Lung (tissue), 16 donors: ENCODE data around the gene ITPKB. TPM values are rescaled to one million over a fixed set of nuclear protein-coding genes. Genes with fewer than 3 reads are reported as not detected.
A peak's percentile ranks its signal among the peaks of the same experiment; 100 is the strongest.

Experiments used
- ATAC-seq: fragments of 200-7000 bp; cut with Tn5 transposase; one replicate; pipeline ENCODE4 v1.9.1; 2020; ENCODE audit warnings: moderate number of reproducible peaks; ENCODE audit not compliant: insufficient read depth, low FRiP score
- DNase-seq, 3 donors: peaks; one replicate each; pipeline ENCODE4 v3.0.0-alpha.2; 2013 to 2017
- H3K27ac ChIP-seq, 2 donors: one replicate each; pipeline ENCODE4 v1.5.1; 2013; ENCODE audit warnings: mild to moderate bottlenecking in 2 of 2, moderate library complexity in 2 of 2, control low read depth in 1 of 2, inconsistent platforms in 1 of 2, low read depth in 1 of 2, low read length in 1 of 2
- H3K27me3 ChIP-seq, 3 donors: one replicate each; pipeline ENCODE4 v1.5.1; 2013; ENCODE audit warnings: low read length in 2 of 3; ENCODE audit not compliant: control insufficient read depth in 3 of 3, insufficient read depth in 3 of 3
- H3K36me3 ChIP-seq, 4 donors: one replicate each; pipeline ENCODE4 v1.5.1; 2013; ENCODE audit warnings: low read length in 4 of 4, mild to moderate bottlenecking in 1 of 4, moderate library complexity in 1 of 4; ENCODE audit not compliant: control insufficient read depth in 4 of 4, insufficient read depth in 4 of 4
- H3K4me1 ChIP-seq, 5 donors: one replicate each; pipeline ENCODE4 v1.5.1; 2013; ENCODE audit warnings: low read length in 5 of 5, mild to moderate bottlenecking in 2 of 5, moderate library complexity in 1 of 5; ENCODE audit not compliant: control insufficient read depth in 5 of 5, insufficient read depth in 5 of 5
- H3K4me3 ChIP-seq: one replicate; pipeline ENCODE4 v1.5.1; 2013; ENCODE audit warnings: mild to moderate bottlenecking, control low read depth, moderate library complexity
- H3K9ac ChIP-seq, 2 donors: one replicate each; pipeline ENCODE4 v1.5.1; 2013; ENCODE audit warnings: low read length in 2 of 2, control low read depth in 1 of 2; ENCODE audit not compliant: insufficient read depth in 1 of 2
- H3K9me3 ChIP-seq, 4 donors: one replicate each; pipeline ENCODE4 v1.5.1; 2013; ENCODE audit warnings: low read length in 3 of 4, mild to moderate bottlenecking in 1 of 4, moderate library complexity in 1 of 4; ENCODE audit not compliant: control insufficient read depth in 4 of 4, insufficient read depth in 3 of 4
- CTCF ChIP-seq: IDR thresholded peaks from 2 replicates; pipeline ENCODE4 v1.5.1; 2012; ENCODE audit warnings: mild to moderate bottlenecking; ENCODE audit errors: control extremely low read depth, extremely low read depth
- WGBS, 2 donors: extraction: QIAGEN DNeasy Blood & Tissue Kit; methylation state at CpG; one replicate each; pipeline ENCODE4 v1.1.7; 2013; 5-methylcytosine and 5-hydroxymethylcytosine counted together
- long read RNA-seq, 5 donors: transcript quantifications; one replicate each; lab custom pipeline, GENCODE V29; 2026
- polyA plus RNA-seq, 2 donors: library from polyadenylated mRNA; stranded (reverse); fragments of 200-250 nt; gene quantifications; one replicate each; pipeline ENCODE4 v1.2.1, GENCODE V29; 2013
- total RNA-seq, 2 donors: library from RNA; depleted of rRNA in 1 of 2; stranded (reverse); fragments of >200 nt in 1 of 2; gene quantifications; one replicate each; pipeline ENCODE4 v1.2.1, GENCODE V29; 2014 to 2021
- donor health status: control.
- donor health status: control.
- donor health status: Bipolar disorder and iron deficiency.
- donor health status: healthy.
- donor health status: DM: yes; HTN: yes; CAD: no.

Gene ITPKB
- 10 to 100 TPM; 42.8 to 46.6 TPM for total RNA-seq
- 10 to 100 TPM in 1 of 2 donors, 1 to 10 TPM in 1; 9.9 to 13.4 TPM for polyA plus RNA-seq
- long read RNA-seq, donor 1, full-length matches to known transcripts: 7 of 53 reads
- long read RNA-seq, donor 1, partial matches to known transcripts: 46 of 53 reads
- long read RNA-seq, donor 1, other reads (novel, unspliced or antisense): 0 of 53 reads
- long read RNA-seq, donor 2, full-length matches to known transcripts: 3 of 3 reads
- long read RNA-seq, donor 2, partial matches to known transcripts: 0 of 3 reads
- long read RNA-seq, donor 2, other reads (novel, unspliced or antisense): 0 of 3 reads
- long read RNA-seq, donor 3, full-length matches to known transcripts: 2 of 31 reads
- long read RNA-seq, donor 3, partial matches to known transcripts: 29 of 31 reads
- long read RNA-seq, donor 3, other reads (novel, unspliced or antisense): 0 of 31 reads
- long read RNA-seq, donor 4, full-length matches to known transcripts: 2 of 8 reads
- long read RNA-seq, donor 4, partial matches to known transcripts: 6 of 8 reads
- long read RNA-seq, donor 4, other reads (novel, unspliced or antisense): 0 of 8 reads
- long read RNA-seq, donor 5, full-length matches to known transcripts: 8 of 16 reads
- long read RNA-seq, donor 5, partial matches to known transcripts: 8 of 16 reads
- long read RNA-seq, donor 5, other reads (novel, unspliced or antisense): 0 of 16 reads

- peak; percentile 50 for ATAC-seq
- no peak for TF ChIP-seq CTCF
- peaks cover 3 to 27% (median 14%) of the 10 kb centered on the region in 5 donors for H3K4me1 ChIP-seq
- H3K27me3 ChIP-seq: no peaks in the 10 kb centered on the region
- H3K4me3 ChIP-seq: peak within 1 kb of the TSS; percentile 75
- DNase-seq: peak; percentile 81 to 95 (median 91)
- 0 to 1% methylated on average over 23 of the region's 23 CpGs for WGBS, 2 donors
- peak within 1 kb of the TSS; percentile 12 to 75 for H3K9ac ChIP-seq
- peaks cover 0 to 12% (median 10%) of the 10 kb centered on the region in 4 donors for H3K36me3 ChIP-seq
- peaks cover 0 to 3% (median 0%) of the 10 kb centered on the region in 4 donors for H3K9me3 ChIP-seq
- H3K27ac ChIP-seq: peak within 1 kb of the TSS; percentile 79 to 87
Observed at GRCh38 chr1:226738995-226739695, at the start of gene ITPKB. Gene ITPKB, minus strand, starts transcription at chr1:226739282. Its CDS starts 1,824 bp downstream, at chr1:226737458.

- no peak for TF ChIP-seq CTCF
- DNase-seq (no peak), ATAC-seq (no peak)
- H3K9ac ChIP-seq: no peak overlapping the region
- no peak overlapping the region for H3K27ac ChIP-seq
- H3K4me3 ChIP-seq: no peak overlapping the region
- 91 to 93% methylated on average over 7 of the region's 7 CpGs for WGBS, 2 donors
- H3K36me3 ChIP-seq: no peaks in the 10 kb centered on the region
- no peaks in the 10 kb centered on the region for H3K27me3 ChIP-seq
- H3K9me3 ChIP-seq: no peaks in the 10 kb centered on the region
- H3K4me1 ChIP-seq: no peaks in the 10 kb centered on the region
Observed at GRCh38 chr1:226787638-226788037, 48.6 kb upstream of the ITPKB start.

GRCh38 chr1:226787071-226787470 lies 48.0 kb upstream of the ITPKB start:
- 86 to 90% methylated on average over 2 of the region's 2 CpGs for WGBS, 2 donors
- H3K4me3 ChIP-seq: no peak overlapping the region
- no peaks in the 10 kb centered on the region for H3K36me3 ChIP-seq
- ATAC-seq: no peak
- no peaks in the 10 kb centered on the region for H3K9me3 ChIP-seq
- H3K27me3 ChIP-seq: no peaks in the 10 kb centered on the region
- DNase-seq: no peak
- H3K27ac ChIP-seq: no peak overlapping the region
- no peak overlapping the region for H3K9ac ChIP-seq
- no peaks in the 10 kb centered on the region for H3K4me1 ChIP-seq
- no peak for TF ChIP-seq CTCF
